ENCODE data around the gene TSPAN7. TPM values are rescaled to one million over a fixed set of nuclear protein-coding genes. Genes with fewer than 3 reads are reported as not detected.

TSPAN7 gene
- total RNA-seq, 1 donor from 2014 or later: 3.5 TPM

DNA sequence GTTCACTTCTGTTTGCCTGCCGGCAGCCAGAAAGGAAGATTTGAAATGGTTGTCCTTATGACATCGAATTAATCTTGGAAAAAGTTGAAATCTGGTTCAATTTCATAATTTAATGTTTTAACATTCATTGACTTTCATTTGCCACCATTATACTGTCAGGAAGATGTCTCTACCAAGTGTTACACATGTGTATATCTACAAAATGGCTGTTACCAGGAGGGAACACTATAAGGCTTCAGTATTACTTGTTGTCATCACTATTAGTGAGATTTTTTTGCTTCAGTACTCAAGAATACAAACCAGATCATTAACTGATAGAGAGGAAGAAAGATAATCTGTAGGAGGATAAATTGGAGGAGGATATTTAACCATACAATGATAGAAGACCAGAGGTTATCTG, 71.2 kb downstream of the TSPAN7 start:
- H3K4me2 ChIP-seq (ENCODE audit: low read length): no peak overlapping the region
- no peak overlapping the region for H2AFZ ChIP-seq (ENCODE audit: low read depth, low read length)
- no peak overlapping the region for H3K4me3 Mint-ChIP-seq (ENCODE audit: unreplicated experiment)
- no peaks in the 10 kb centered on the region for H3K27me3 Mint-ChIP-seq (ENCODE audit: low read depth, unreplicated experiment)
- no peaks in the 10 kb centered on the region for H3K4me1 Mint-ChIP-seq (ENCODE audit: low read depth, unreplicated experiment)
- no peaks in the 10 kb centered on the region for H3K36me3 ChIP-seq (ENCODE audit: insufficient read depth, low read length)
- H3K4me1 ChIP-seq (ENCODE audit: insufficient read depth, low read length): no peaks in the 10 kb centered on the region
- H3K36me3 Mint-ChIP-seq (ENCODE audit: low read depth, unreplicated experiment): no peaks in the 10 kb centered on the region
- H4K20me1 ChIP-seq (ENCODE audit: insufficient read depth, low read length): no peaks in the 10 kb centered on the region
- H3K27ac ChIP-seq (ENCODE audit: low read depth, low read length): no peak overlapping the region
- TF ChIP-seq EZH2 (IDR thresholded peaks at IDR 0.05; ENCODE audit: insufficient read depth, low read length) (no peak), CTCF (IDR thresholded peaks at IDR 0.05; ENCODE audit: insufficient read depth, low read depth, low read length) (no peak)
- DNase-seq (ENCODE audit: low read depth) (no peak), FAIRE-seq (no peak)
- H3K9me3 ChIP-seq (ENCODE audit: insufficient read depth, low read depth, low read length): no peaks in the 10 kb centered on the region
- H3K9ac ChIP-seq (ENCODE audit: low read length): no peak overlapping the region
- H3K27ac Mint-ChIP-seq (ENCODE audit: unreplicated experiment): no peak overlapping the region
- H3K27me3 ChIP-seq (ENCODE audit: insufficient read depth, low read length): no peaks in the 10 kb centered on the region
- H3K79me2 ChIP-seq (ENCODE audit: insufficient read depth, low read length): no peaks in the 10 kb centered on the region
- H3K4me3 ChIP-seq (ENCODE audit: insufficient read depth, low read depth, low read length): no peak overlapping the region
- no peaks in the 10 kb centered on the region for H3K9me3 Mint-ChIP-seq (ENCODE audit: unreplicated experiment)

GRCh38 chrX:38634665-38635064, 73.3 kb downstream of the TSPAN7 start:
- H3K36me3 ChIP-seq (ENCODE audit: insufficient read depth, low read length): no peaks in the 10 kb centered on the region
- no peak overlapping the region for H3K9ac ChIP-seq (ENCODE audit: low read length)
- H3K9me3 ChIP-seq (ENCODE audit: insufficient read depth, low read depth, low read length): no peaks in the 10 kb centered on the region
- no peaks in the 10 kb centered on the region for H3K79me2 ChIP-seq (ENCODE audit: insufficient read depth, low read length)
- H3K27ac ChIP-seq (ENCODE audit: low read depth, low read length): no peak overlapping the region
- H4K20me1 ChIP-seq (ENCODE audit: insufficient read depth, low read length): no peaks in the 10 kb centered on the region
- no peaks in the 10 kb centered on the region for H3K4me1 ChIP-seq (ENCODE audit: insufficient read depth, low read length)
- Mint-ChIP-seq H3K27ac (ENCODE audit: unreplicated experiment) (no peak overlapping the region), H3K9me3 (ENCODE audit: unreplicated experiment) (no peaks in the 10 kb centered on the region), H3K4me3 (ENCODE audit: unreplicated experiment) (no peak overlapping the region), H3K4me1 (ENCODE audit: low read depth, unreplicated experiment) (no peaks in the 10 kb centered on the region), H3K27me3 (ENCODE audit: low read depth, unreplicated experiment) (no peaks in the 10 kb centered on the region), H3K36me3 (ENCODE audit: low read depth, unreplicated experiment) (no peaks in the 10 kb centered on the region)
- no peaks in the 10 kb centered on the region for H3K27me3 ChIP-seq (ENCODE audit: insufficient read depth, low read length)
- TF ChIP-seq CTCF (IDR thresholded peaks at IDR 0.05; ENCODE audit: insufficient read depth, low read depth, low read length) (no peak), EZH2 (IDR thresholded peaks at IDR 0.05; ENCODE audit: insufficient read depth, low read length) (no peak)
- no peak overlapping the region for H2AFZ ChIP-seq (ENCODE audit: low read depth, low read length)
- FAIRE-seq (no peak), DNase-seq (ENCODE audit: low read depth) (no peak)
- H3K4me3 ChIP-seq (ENCODE audit: insufficient read depth, low read depth, low read length): no peak overlapping the region
- no peak overlapping the region for H3K4me2 ChIP-seq (ENCODE audit: low read length)

- H3K79me2 ChIP-seq (ENCODE audit: insufficient read depth, low read length): no peaks in the 10 kb centered on the region
- DNase-seq (ENCODE audit: low read depth) (no peak), FAIRE-seq (peak; percentile 58)
- no peak overlapping the region for H3K4me2 ChIP-seq (ENCODE audit: low read length)
- no peak overlapping the region for H3K4me3 Mint-ChIP-seq (ENCODE audit: unreplicated experiment)
- H3K27me3 ChIP-seq (ENCODE audit: insufficient read depth, low read length): no peaks in the 10 kb centered on the region
- no peak overlapping the region for H3K4me3 ChIP-seq (ENCODE audit: insufficient read depth, low read depth, low read length)
- H3K9ac ChIP-seq (ENCODE audit: low read length): no peak overlapping the region
- H3K36me3 ChIP-seq (ENCODE audit: insufficient read depth, low read length): no peaks in the 10 kb centered on the region
- H3K4me1 ChIP-seq (ENCODE audit: insufficient read depth, low read length): no peaks in the 10 kb centered on the region
- TF ChIP-seq CTCF (IDR thresholded peaks at IDR 0.05; ENCODE audit: insufficient read depth, low read depth, low read length) (no peak), EZH2 (IDR thresholded peaks at IDR 0.05; ENCODE audit: insufficient read depth, low read length) (no peak)
- no peaks in the 10 kb centered on the region for H3K36me3 Mint-ChIP-seq (ENCODE audit: low read depth, unreplicated experiment)
- H3K9me3 ChIP-seq (ENCODE audit: insufficient read depth, low read depth, low read length): no peaks in the 10 kb centered on the region
- H3K27me3 Mint-ChIP-seq (ENCODE audit: low read depth, unreplicated experiment): no peaks in the 10 kb centered on the region
- no peak overlapping the region for H3K27ac ChIP-seq (ENCODE audit: low read depth, low read length)
- no peaks in the 10 kb centered on the region for H3K9me3 Mint-ChIP-seq (ENCODE audit: unreplicated experiment)
- H3K4me1 Mint-ChIP-seq (ENCODE audit: low read depth, unreplicated experiment): no peaks in the 10 kb centered on the region
- no peaks in the 10 kb centered on the region for H4K20me1 ChIP-seq (ENCODE audit: insufficient read depth, low read length)
- no peak overlapping the region for H2AFZ ChIP-seq (ENCODE audit: low read depth, low read length)
- H3K27ac Mint-ChIP-seq (ENCODE audit: unreplicated experiment): no peak overlapping the region
Observed at GRCh38 chrX:38636949-38637819, 75.8 kb downstream of the TSPAN7 start.

Measured in astrocyte (in vitro differentiated cells and primary cell).